Measurements from ENCODE around the gene TFEB. TPM values are rescaled to one million over a fixed set of nuclear protein-coding genes. Genes with fewer than 3 reads are reported as not detected.

Gene TFEB
- total RNA-seq, 2 donors from 2014 or later, result 4.9 to 10.1 TPM

GRCh38 chr6:41734666-41735426 lies 562 bp downstream of the TFEB start:
- Histone ChIP-seq H3K27me3 (no peaks in the 10 kb centered on the region), H3K4me3 (peak overlapping the region; percentile 86 to 91), H3K9me3 (no peaks in the 10 kb centered on the region), H3K36me3 (replicated peaks in 1 of 2; ENCODE audit: insufficient read depth in 1 of 2, low read depth in 2 of 2) (no peaks in the 10 kb centered on the region), H3K27ac (peak overlapping the region; percentile 79 to 93 (median 86)), H3K4me1 (peaks cover 19% of the 10 kb centered on the region)
- 1 to 4% methylated on average over 6 to 53 of the region's 76 CpGs for WGBS, 2 donors
- peak; percentile 64 to 77 (median 72) for DNase-seq
- ATAC-seq, result peak; percentile 57
- TF ChIP-seq POLR2A (IDR thresholded peaks at IDR 0.05), result peak in 2 of 3 donors; percentile 25 to 33
- TF ChIP-seq, protein P1, sequence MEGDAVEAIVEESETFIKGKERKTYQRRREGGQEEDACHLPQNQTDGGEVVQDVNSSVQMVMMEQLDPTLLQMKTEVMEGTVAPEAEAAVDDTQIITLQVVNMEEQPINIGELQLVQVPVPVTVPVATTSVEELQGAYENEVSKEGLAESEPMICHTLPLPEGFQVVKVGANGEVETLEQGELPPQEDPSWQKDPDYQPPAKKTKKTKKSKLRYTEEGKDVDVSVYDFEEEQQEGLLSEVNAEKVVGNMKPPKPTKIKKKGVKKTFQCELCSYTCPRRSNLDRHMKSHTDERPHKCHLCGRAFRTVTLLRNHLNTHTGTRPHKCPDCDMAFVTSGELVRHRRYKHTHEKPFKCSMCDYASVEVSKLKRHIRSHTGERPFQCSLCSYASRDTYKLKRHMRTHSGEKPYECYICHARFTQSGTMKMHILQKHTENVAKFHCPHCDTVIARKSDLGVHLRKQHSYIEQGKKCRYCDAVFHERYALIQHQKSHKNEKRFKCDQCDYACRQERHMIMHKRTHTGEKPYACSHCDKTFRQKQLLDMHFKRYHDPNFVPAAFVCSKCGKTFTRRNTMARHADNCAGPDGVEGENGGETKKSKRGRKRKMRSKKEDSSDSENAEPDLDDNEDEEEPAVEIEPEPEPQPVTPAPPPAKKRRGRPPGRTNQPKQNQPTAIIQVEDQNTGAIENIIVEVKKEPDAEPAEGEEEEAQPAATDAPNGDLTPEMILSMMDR (IDR thresholded peaks at IDR 0.05), result no peak
- intact Hi-C loops (cut with DNase I), result no loop called here

- no peaks in the 10 kb centered on the region for H3K9me3 ChIP-seq
- H3K27ac ChIP-seq, result peak overlapping the region; percentile 79 to 93 (median 86)
- 2% methylated on average over 26 to 69 of the region's 73 CpGs for WGBS, 2 donors
- ATAC-seq (peak; percentile 54), DNase-seq (peak; percentile 54 to 72 (median 68))
- no peaks in the 10 kb centered on the region for H3K36me3 ChIP-seq (replicated peaks in 1 of 2; ENCODE audit: insufficient read depth in 1 of 2, low read depth in 2 of 2)
- peak overlapping the region; percentile 86 to 91 for H3K4me3 ChIP-seq
- TF ChIP-seq, protein P1 (IDR thresholded peaks at IDR 0.05), result no peak
- peak; percentile 11 to 52 (median 34) for TF ChIP-seq POLR2A (IDR thresholded peaks at IDR 0.05)
- no peaks in the 10 kb centered on the region for H3K27me3 ChIP-seq
- H3K4me1 ChIP-seq, result peaks cover 19% of the 10 kb centered on the region
- intact Hi-C loops (cut with DNase I), result no loop called here
These were observed 1.4 kb downstream of the TFEB start for GRCh38 chr6:41733707-41734665.

DNA sequence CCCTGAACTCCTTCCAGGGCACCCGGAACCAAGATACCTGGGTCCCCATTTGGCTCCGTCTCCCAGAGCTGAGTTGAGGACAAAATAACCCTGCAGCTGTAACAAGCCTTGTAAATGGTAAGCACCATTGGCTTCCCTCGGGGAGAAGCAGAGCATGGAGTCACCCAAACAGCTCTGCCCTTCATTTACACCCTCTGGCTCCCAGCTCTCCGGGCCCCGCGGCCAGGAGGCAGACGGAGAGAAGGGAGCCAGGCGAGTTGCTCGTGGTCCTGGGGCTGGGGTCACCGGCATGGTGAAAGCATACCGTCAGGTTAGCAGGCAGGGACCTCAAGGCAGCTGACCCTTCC lies 2.1 kb downstream of the TFEB start:
- Histone ChIP-seq H3K27me3 (no peaks in the 10 kb centered on the region), H3K36me3 (replicated peaks in 1 of 2; ENCODE audit: insufficient read depth in 1 of 2, low read depth in 2 of 2) (no peaks in the 10 kb centered on the region), H3K4me1 (peaks cover 19% of the 10 kb centered on the region), H3K9me3 (no peaks in the 10 kb centered on the region), H3K27ac (peak overlapping the region; percentile 79 to 93 (median 86)), H3K4me3 (no peak overlapping the region)
- ATAC-seq, result no peak
- TF ChIP-seq POLR2A (IDR thresholded peaks at IDR 0.05), result no peak
- TF ChIP-seq, protein P1 (IDR thresholded peaks at IDR 0.05), result no peak
- DNase-seq, result no peak
- intact Hi-C loops (cut with DNase I), result no loop called here
- 42 to 71% methylated on average over 3 to 11 of the region's 11 CpGs for WGBS, 2 donors

DNA sequence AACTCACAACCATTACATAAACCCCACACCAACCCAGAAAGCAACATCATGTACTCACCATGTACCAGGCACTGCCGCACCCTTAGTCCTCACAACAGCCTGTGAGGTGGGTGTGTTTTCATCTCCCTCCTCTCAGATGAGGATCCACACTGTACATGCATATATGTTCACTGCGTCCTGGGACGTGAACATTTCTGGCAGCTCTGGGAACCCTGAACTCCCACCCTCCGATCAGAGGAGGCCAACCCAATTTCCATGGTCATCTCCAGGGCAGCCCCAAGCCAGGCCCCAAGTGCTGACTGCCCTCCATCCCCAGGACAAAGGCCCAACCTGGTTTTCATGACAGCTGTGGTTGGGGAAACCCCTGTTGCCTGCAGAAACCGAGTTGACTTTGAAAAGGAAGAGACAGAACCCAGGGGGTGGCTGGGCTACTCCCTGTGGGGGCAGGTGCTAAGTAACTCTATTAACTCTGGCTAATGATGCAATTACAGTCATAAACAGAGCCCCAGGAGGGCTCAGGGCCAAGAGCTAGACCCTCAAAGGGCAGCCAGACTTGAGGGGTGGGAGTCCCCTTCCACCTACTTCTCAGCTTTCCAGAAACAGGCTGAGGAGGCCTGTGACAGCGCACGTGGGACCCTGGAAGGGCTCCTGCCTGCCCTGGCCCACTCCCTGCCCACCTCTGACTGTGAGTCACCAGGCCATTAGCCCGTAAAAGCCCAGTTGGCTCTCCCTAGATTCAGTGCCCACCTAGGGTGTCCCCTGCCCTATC lies 2.6 kb downstream of the TFEB start:
- no peak for TF ChIP-seq POLR2A (IDR thresholded peaks at IDR 0.05)
- TF ChIP-seq, protein P1 (IDR thresholded peaks at IDR 0.05), result no peak
- peaks cover 25% of the 10 kb centered on the region for H3K4me1 ChIP-seq
- no peak for ATAC-seq
- H3K36me3 ChIP-seq (replicated peaks in 1 of 2; ENCODE audit: insufficient read depth in 1 of 2, low read depth in 2 of 2), result no peaks in the 10 kb centered on the region
- 68 to 69% methylated on average over 4 to 8 of the region's 8 CpGs for WGBS, 2 donors
- H3K9me3 ChIP-seq, result no peaks in the 10 kb centered on the region
- DNase-seq, result peak in 2 of 4 donors; percentile 32 to 36
- H3K27me3 ChIP-seq, result no peaks in the 10 kb centered on the region
- intact Hi-C loops (cut with DNase I), result no loop called here
- H3K27ac ChIP-seq, result peak overlapping the region in 3 of 4 donors; percentile 85 to 93 (median 87)
- no peak overlapping the region for H3K4me3 ChIP-seq
